Lower leg skin (tissue), 3 donors: ENCODE results near the gene ARMC5.

Experiments
- POLR2A ChIP-seq, 2 donors: fragments of 450-650 bp; IDR thresholded peaks; one replicate each; pipeline ENCODE4 v1.6.1; 2016 to 2017; ENCODE audit warnings: antibody characterized with exemption in 2 of 2, mild to moderate bottlenecking in 1 of 2, moderate library complexity in 1 of 2
- TF ChIP-seq, protein P1 (sequence below), 3 donors: fragments of 450-650 bp; IDR thresholded peaks; one replicate each; pipeline ENCODE4 v1.5.1; 2016; ENCODE audit warnings: antibody characterized with exemption in 3 of 3, mild to moderate bottlenecking in 3 of 3, moderate library complexity in 2 of 3

- TF ChIP-seq, protein P1, sequence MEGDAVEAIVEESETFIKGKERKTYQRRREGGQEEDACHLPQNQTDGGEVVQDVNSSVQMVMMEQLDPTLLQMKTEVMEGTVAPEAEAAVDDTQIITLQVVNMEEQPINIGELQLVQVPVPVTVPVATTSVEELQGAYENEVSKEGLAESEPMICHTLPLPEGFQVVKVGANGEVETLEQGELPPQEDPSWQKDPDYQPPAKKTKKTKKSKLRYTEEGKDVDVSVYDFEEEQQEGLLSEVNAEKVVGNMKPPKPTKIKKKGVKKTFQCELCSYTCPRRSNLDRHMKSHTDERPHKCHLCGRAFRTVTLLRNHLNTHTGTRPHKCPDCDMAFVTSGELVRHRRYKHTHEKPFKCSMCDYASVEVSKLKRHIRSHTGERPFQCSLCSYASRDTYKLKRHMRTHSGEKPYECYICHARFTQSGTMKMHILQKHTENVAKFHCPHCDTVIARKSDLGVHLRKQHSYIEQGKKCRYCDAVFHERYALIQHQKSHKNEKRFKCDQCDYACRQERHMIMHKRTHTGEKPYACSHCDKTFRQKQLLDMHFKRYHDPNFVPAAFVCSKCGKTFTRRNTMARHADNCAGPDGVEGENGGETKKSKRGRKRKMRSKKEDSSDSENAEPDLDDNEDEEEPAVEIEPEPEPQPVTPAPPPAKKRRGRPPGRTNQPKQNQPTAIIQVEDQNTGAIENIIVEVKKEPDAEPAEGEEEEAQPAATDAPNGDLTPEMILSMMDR (IDR thresholded peaks at IDR 0.05): no peak
- TF ChIP-seq POLR2A (IDR thresholded peaks at IDR 0.05): no peak
These were observed 8.6 kb downstream of the ARMC5 start for GRCh38 chr16:31467858-31468257.
